ENCODE data around the gene ARMC8. TPM values are rescaled to one million over a fixed set of nuclear protein-coding genes. Genes with fewer than 3 reads are reported as not detected.

ARMC8 gene
- total and polyA plus RNA-seq, 7 donors: 25.4 to 92.1 (median 40.1) TPM

GRCh38 chr3:138222131-138222941 is 35.2 kb downstream of the ARMC8 start:
- DNase-seq (no peak), ATAC-seq (no peak)
- 62 to 80% (median 65%) methylated on average over 2 of the region's 2 CpGs for WGBS, 3 donors
- Histone ChIP-seq H3K4me3 (no peak overlapping the region), H3K9me3 (no peaks in the 10 kb centered on the region), H3K4me1 (peaks cover 5% of the 10 kb centered on the region), H3K27ac (no peak overlapping the region), H3K36me3 (ENCODE audit: insufficient read depth in 1 of 2, low read depth in 1 of 2) (peaks cover 0 to 58% of the 10 kb centered on the region in 2 donors), H3K27me3 (ENCODE audit: insufficient read depth in 3 of 3, low read length in 2 of 3) (no peaks in the 10 kb centered on the region)
- no peak for TF ChIP-seq CTCF (IDR thresholded peaks at IDR 0.05)
- intact Hi-C loops (cut with DNase I): no loop called here

- H3K36me3 ChIP-seq (ENCODE audit: insufficient read depth in 1 of 2, low read depth in 1 of 2): peaks cover 0 to 63% of the 10 kb centered on the region in 2 donors
- 84 to 88% (median 86%) methylated on average over 2 of the region's 2 CpGs for WGBS, 3 donors
- no peak for TF ChIP-seq CTCF (IDR thresholded peaks at IDR 0.05)
- peaks cover 5% of the 10 kb centered on the region for H3K4me1 ChIP-seq
- ATAC-seq (no peak), DNase-seq (no peak)
- H3K4me3 ChIP-seq: no peak overlapping the region
- no peaks in the 10 kb centered on the region for H3K9me3 ChIP-seq
- H3K27ac ChIP-seq: no peak overlapping the region
- intact Hi-C loops (cut with DNase I): no loop called here
- no peaks in the 10 kb centered on the region for H3K27me3 ChIP-seq (ENCODE audit: insufficient read depth in 3 of 3, low read length in 2 of 3)
These were observed 35.8 kb downstream of the ARMC8 start for GRCh38 chr3:138222942-138223287.

- H3K27me3 ChIP-seq (ENCODE audit: insufficient read depth in 3 of 3, low read length in 2 of 3): no peaks in the 10 kb centered on the region
- peaks cover 2 to 98% of the 10 kb centered on the region in 2 donors for H3K36me3 ChIP-seq (ENCODE audit: insufficient read depth in 1 of 2, low read depth in 1 of 2)
- no peaks in the 10 kb centered on the region for H3K4me1 ChIP-seq
- H3K27ac ChIP-seq: no peak overlapping the region
- no peaks in the 10 kb centered on the region for H3K9me3 ChIP-seq
- WGBS, 3 donors: 96 to 100% (median 100%) methylated on average over 1 of the region's 1 CpG
- TF ChIP-seq CTCF (IDR thresholded peaks at IDR 0.05): no peak
- ATAC-seq (no peak), DNase-seq (no peak)
- no peak overlapping the region for H3K4me3 ChIP-seq
- intact Hi-C loops (cut with DNase I): no loop called here
These were observed 40.5 kb downstream of the ARMC8 start for GRCh38 chr3:138227650-138228049.

- TF ChIP-seq CTCF (IDR thresholded peaks at IDR 0.05): no peak
- DNase-seq (no peak), ATAC-seq (no peak)
- H3K9me3 ChIP-seq: no peaks in the 10 kb centered on the region
- peaks cover 2 to 98% of the 10 kb centered on the region in 2 donors for H3K36me3 ChIP-seq (ENCODE audit: insufficient read depth in 1 of 2, low read depth in 1 of 2)
- H3K27ac ChIP-seq: no peak overlapping the region
- intact Hi-C loops (cut with DNase I): no loop called here
- 83 to 97% (median 95%) methylated on average over 2 of the region's 2 CpGs for WGBS, 3 donors
- no peaks in the 10 kb centered on the region for H3K4me1 ChIP-seq
- no peak overlapping the region for H3K4me3 ChIP-seq
- no peaks in the 10 kb centered on the region for H3K27me3 ChIP-seq (ENCODE audit: insufficient read depth in 3 of 3, low read length in 2 of 3)
These were observed 43.4 kb downstream of the ARMC8 start for GRCh38 chr3:138230525-138230924.

Data from psoas muscle (tissue), 8 donors.